GM23338 (cell line): ENCODE results near the gene SEMA4D. TPM values are rescaled to one million over a fixed set of nuclear protein-coding genes. Genes with fewer than 3 reads are reported as not detected.

Source experiments
- ATAC-seq: fragments of 200-7000 bp; cut with Tn5 transposase; 3 replicates; pipeline ENCODE4 v1.9.1; 2020
- DNase-seq: peaks from one replicate; pipeline ENCODE4 v3.0.0-alpha.2; 2015; ENCODE audit warnings: low spot score
- H2AFZ ChIP-seq: fragments of 200-600 bp; sonication (generic); 2 replicates; pipeline ENCODE4 v1.8.0; 2016; ENCODE audit warnings: antibody characterized with exemption, mild to moderate bottlenecking, moderate library complexity
- H3F3A ChIP-seq: fragments of 200-600 bp; sonication (generic); replicated peaks from 2 replicates; pipeline ENCODE4 v1.8.0; 2017; ENCODE audit warnings: antibody characterized with exemption, mixed run types, low read depth
- H3K27ac ChIP-seq: fragments of 200-600 bp; sonication (generic); 2 replicates; pipeline ENCODE4 v1.6.1; 2016; ENCODE audit warnings: low read depth
- H3K27me3 ChIP-seq: fragments of 200-600 bp; sonication (generic); 2 replicates; pipeline ENCODE4 v1.8.0; 2016; ENCODE audit warnings: mild to moderate bottlenecking, mixed run types, moderate library complexity; ENCODE audit not compliant: insufficient read depth
- H3K36me3 ChIP-seq: fragments of 200-600 bp; sonication (generic); 2 replicates; pipeline ENCODE4 v1.8.0; 2016; ENCODE audit warnings: mild to moderate bottlenecking; ENCODE audit not compliant: insufficient read depth
- H3K4me1 ChIP-seq: fragments of 200-600 bp; sonication (generic); 2 replicates; pipeline ENCODE4 v1.8.0; 2016; ENCODE audit warnings: mild to moderate bottlenecking, moderate library complexity; ENCODE audit not compliant: insufficient read depth
- H3K4me2 ChIP-seq: fragments of 200-600 bp; sonication (generic); 2 replicates; pipeline ENCODE4 v1.7.1; 2017; ENCODE audit warnings: mixed run types
- H3K4me3 ChIP-seq: fragments of 200-600 bp; sonication (generic); 2 replicates; pipeline ENCODE4 v1.6.1; 2016; ENCODE audit warnings: mixed run types
- H3K79me2 ChIP-seq: fragments of 200-600 bp; sonication (generic); replicated peaks from 2 replicates; pipeline ENCODE4 v1.8.0; 2017; ENCODE audit warnings: mild to moderate bottlenecking; ENCODE audit not compliant: insufficient read depth
- H3K9me2 ChIP-seq: fragments of 200-600 bp; sonication (generic); 2 replicates; pipeline ENCODE4 v1.8.0; 2017; ENCODE audit not compliant: insufficient read depth
- H4K20me1 ChIP-seq: fragments of 200-600 bp; sonication (generic); replicated peaks from 2 replicates; pipeline ENCODE4 v1.8.0; 2017; ENCODE audit warnings: mild to moderate bottlenecking; ENCODE audit not compliant: insufficient read depth
- H3K27ac Mint-ChIP-seq: 2 replicates; pipeline ENCODE4 v1.8.0; 2020; ENCODE audit warnings: inconsistent platforms, mild to moderate bottlenecking, moderate library complexity, mixed read lengths
- H3K27me3 Mint-ChIP-seq: 3 replicates; pipeline ENCODE4 v1.8.0; 2022; ENCODE audit warnings: low read depth, mild to moderate bottlenecking, moderate library complexity, mixed read lengths, inconsistent platforms; ENCODE audit not compliant: insufficient read depth, poor library complexity
- H3K36me3 Mint-ChIP-seq: 3 replicates; pipeline ENCODE4 v1.8.0; 2021; ENCODE audit warnings: low read depth, mild to moderate bottlenecking, inconsistent platforms, moderate library complexity, mixed read lengths
- H3K4me1 Mint-ChIP-seq: 3 replicates; pipeline ENCODE4 v1.8.0; 2020; ENCODE audit warnings: mild to moderate bottlenecking, inconsistent platforms, mixed read lengths
- H3K4me3 Mint-ChIP-seq: 3 replicates; pipeline ENCODE4 v1.8.0; 2021; ENCODE audit warnings: moderate library complexity, mild to moderate bottlenecking, inconsistent platforms, mixed read lengths
- H3K9me3 Mint-ChIP-seq: 3 replicates; pipeline ENCODE4 v1.8.0; 2020; ENCODE audit warnings: moderate library complexity, mild to moderate bottlenecking, inconsistent platforms, mixed read lengths
- CREB1 ChIP-seq: fragments of 250-450 bp; sonication (Bioruptor Pico); IDR thresholded peaks from 2 replicates; pipeline ENCODE4 v1.5.0; 2020; ENCODE audit warnings: low read depth, mild to moderate bottlenecking, moderate library complexity
- EZH2 ChIP-seq: fragments of 200-600 bp; sonication (generic); IDR thresholded peaks from one replicate; pipeline ENCODE4 v1.8.0; 2017; ENCODE audit warnings: antibody characterized with exemption, mild to moderate bottlenecking, low read depth; ENCODE audit not compliant: unreplicated experiment
- EZH2phosphoT487 ChIP-seq: fragments of 200-600 bp; sonication (generic); IDR thresholded peaks from one replicate; pipeline ENCODE4 v1.8.1; 2018; ENCODE audit warnings: antibody characterized with exemption; ENCODE audit not compliant: unreplicated experiment
- JUNB ChIP-seq: IDR thresholded peaks from one replicate; pipeline ENCODE4 v1.6.1; 2016; ENCODE audit warnings: antibody characterized with exemption; ENCODE audit not compliant: unreplicated experiment
- NANOG ChIP-seq: IDR thresholded peaks from 2 replicates; pipeline ENCODE4 v1.6.1; 2016; ENCODE audit warnings: antibody characterized with exemption, borderline replicate concordance
- POLR2AphosphoS5 ChIP-seq: IDR thresholded peaks from 2 replicates; pipeline ENCODE4 v1.6.1; 2016; ENCODE audit warnings: antibody characterized with exemption, low read depth
- STAT1 ChIP-seq: IDR thresholded peaks from one replicate; pipeline ENCODE4 v1.6.1; 2016; ENCODE audit warnings: antibody characterized with exemption; ENCODE audit not compliant: unreplicated experiment
- ZNF114 ChIP-seq: fragments of 250-450 bp; sonication (Bioruptor Pico); IDR thresholded peaks from 2 replicates; pipeline ENCODE4 v1.5.0; 2020; ENCODE audit warnings: mild to moderate bottlenecking, moderate library complexity
- ZNF331 ChIP-seq: fragments of 250-450 bp; sonication (Bioruptor Pico); IDR thresholded peaks from 2 replicates; pipeline ENCODE4 v1.5.0; 2020; ENCODE audit warnings: low read depth, mild to moderate bottlenecking, moderate library complexity
- polyA plus RNA-seq: library from polyadenylated mRNA; unstranded; fragments of >200 nt; fragmentation: Nextera tagmentation; extraction: Ambion mirVana; gene quantifications from 2 replicates; pipeline ENCODE4 v1.2.1, GENCODE V29; 2016
- total RNA-seq: library from RNA; depleted of rRNA; stranded (reverse); fragments of >200 nt; shearing (Covaris generic); gene quantifications from 2 replicates; pipeline ENCODE4 v1.2.3, GENCODE V29; 2014
- TF ChIP-seq, protein P1 (sequence below), 2 experiments: fragments of 200-600 bp in 1 of 2; sonication (generic) in 1 of 2; conservative IDR thresholded peaks; 2 replicates each; pipeline versions ENCODE4 v1.5.1 to v1.6.1; 2016 to 2017; ENCODE audit warnings: antibody characterized with exemption in 2 of 2, low read depth in 2 of 2, mild to moderate bottlenecking in 2 of 2, moderate library complexity in 1 of 2
- TF ChIP-seq, protein P2 (sequence below): IDR thresholded peaks from one replicate; pipeline ENCODE4 v1.6.1; 2018; ENCODE audit warnings: antibody characterized with exemption; ENCODE audit not compliant: unreplicated experiment
- TF ChIP-seq, protein P3 (sequence below): fragments of 250-450 bp; sonication (Bioruptor Pico); IDR thresholded peaks from 2 replicates; pipeline ENCODE4 v1.5.0; 2020; ENCODE audit warnings: mild to moderate bottlenecking, moderate library complexity
- TF ChIP-seq, protein P4 (sequence below): IDR thresholded peaks from 2 replicates; pipeline ENCODE4 v1.6.1; 2016; ENCODE audit warnings: antibody characterized with exemption

The SEMA4D gene
- total and polyA plus RNA-seq, 2 experiments from 2014 or later: 19.3 to 63.0 TPM

DNA sequence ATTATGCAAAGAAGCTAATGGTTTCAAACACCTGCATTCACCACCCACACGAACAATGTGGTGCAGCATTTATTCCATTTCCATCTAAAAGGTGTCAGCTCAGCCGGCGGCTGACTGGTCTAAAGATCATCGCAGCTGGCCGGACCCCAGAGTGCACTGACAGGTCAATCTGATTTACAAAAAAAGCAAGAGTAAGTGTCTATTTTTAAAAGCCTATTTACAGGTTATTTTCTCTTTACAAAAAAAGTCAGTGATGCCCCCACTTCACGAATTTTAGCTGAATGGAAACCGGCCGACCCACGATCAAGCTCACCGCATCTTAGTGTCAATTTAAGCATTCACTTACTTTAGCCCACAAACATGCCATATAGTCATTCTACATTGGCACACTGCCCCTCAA is 58.3 kb downstream of the SEMA4D start:
- Mint-ChIP-seq H3K36me3 (peaks cover under 1% of the 10 kb centered on the region; the same call in 2 of the 3 replicates), H3K9me3 (no peaks in the 10 kb centered on the region), H3K27ac (peak overlapping the region; percentile 87), H3K4me3 (no peak overlapping the region), H3K27me3 (peaks cover 14% of the 10 kb centered on the region), H3K4me1 (peaks cover 74% of the 10 kb centered on the region)
- Histone ChIP-seq H3K4me1 (peaks cover 32% of the 10 kb centered on the region), H2AFZ (no peak overlapping the region), H3K9me2 (no peaks in the 10 kb centered on the region), H3K4me3 (no peak overlapping the region), H4K20me1 (peaks cover 3% of the 10 kb centered on the region; the same call in 1 of the 2 replicates), H3K4me2 (no peak overlapping the region), H3F3A (peaks cover 13% of the 10 kb centered on the region), H3K79me2 (peaks cover 49% of the 10 kb centered on the region), H3K27me3 (no peaks in the 10 kb centered on the region), H3K36me3 (no peaks in the 10 kb centered on the region), H3K27ac (no peak overlapping the region)
- no peak for ATAC-seq
- no peak for DNase-seq
- TF ChIP-seq, protein P1, sequence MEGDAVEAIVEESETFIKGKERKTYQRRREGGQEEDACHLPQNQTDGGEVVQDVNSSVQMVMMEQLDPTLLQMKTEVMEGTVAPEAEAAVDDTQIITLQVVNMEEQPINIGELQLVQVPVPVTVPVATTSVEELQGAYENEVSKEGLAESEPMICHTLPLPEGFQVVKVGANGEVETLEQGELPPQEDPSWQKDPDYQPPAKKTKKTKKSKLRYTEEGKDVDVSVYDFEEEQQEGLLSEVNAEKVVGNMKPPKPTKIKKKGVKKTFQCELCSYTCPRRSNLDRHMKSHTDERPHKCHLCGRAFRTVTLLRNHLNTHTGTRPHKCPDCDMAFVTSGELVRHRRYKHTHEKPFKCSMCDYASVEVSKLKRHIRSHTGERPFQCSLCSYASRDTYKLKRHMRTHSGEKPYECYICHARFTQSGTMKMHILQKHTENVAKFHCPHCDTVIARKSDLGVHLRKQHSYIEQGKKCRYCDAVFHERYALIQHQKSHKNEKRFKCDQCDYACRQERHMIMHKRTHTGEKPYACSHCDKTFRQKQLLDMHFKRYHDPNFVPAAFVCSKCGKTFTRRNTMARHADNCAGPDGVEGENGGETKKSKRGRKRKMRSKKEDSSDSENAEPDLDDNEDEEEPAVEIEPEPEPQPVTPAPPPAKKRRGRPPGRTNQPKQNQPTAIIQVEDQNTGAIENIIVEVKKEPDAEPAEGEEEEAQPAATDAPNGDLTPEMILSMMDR (conservative IDR thresholded peaks at IDR 0.05; ENCODE audit: low read depth in 2 of 2): no peak
- TF ChIP-seq EZH2 (no peak), STAT1 (no peak), POLR2AphosphoS5 (no peak), CREB1 (CRISPR knock-in tag) (no peak), JUNB (no peak), ZNF114 (CRISPR knock-in tag) (no peak), ZNF331 (CRISPR knock-in tag) (no peak), NANOG (no peak), EZH2phosphoT487 (no peak)
- TF ChIP-seq, protein P2, sequence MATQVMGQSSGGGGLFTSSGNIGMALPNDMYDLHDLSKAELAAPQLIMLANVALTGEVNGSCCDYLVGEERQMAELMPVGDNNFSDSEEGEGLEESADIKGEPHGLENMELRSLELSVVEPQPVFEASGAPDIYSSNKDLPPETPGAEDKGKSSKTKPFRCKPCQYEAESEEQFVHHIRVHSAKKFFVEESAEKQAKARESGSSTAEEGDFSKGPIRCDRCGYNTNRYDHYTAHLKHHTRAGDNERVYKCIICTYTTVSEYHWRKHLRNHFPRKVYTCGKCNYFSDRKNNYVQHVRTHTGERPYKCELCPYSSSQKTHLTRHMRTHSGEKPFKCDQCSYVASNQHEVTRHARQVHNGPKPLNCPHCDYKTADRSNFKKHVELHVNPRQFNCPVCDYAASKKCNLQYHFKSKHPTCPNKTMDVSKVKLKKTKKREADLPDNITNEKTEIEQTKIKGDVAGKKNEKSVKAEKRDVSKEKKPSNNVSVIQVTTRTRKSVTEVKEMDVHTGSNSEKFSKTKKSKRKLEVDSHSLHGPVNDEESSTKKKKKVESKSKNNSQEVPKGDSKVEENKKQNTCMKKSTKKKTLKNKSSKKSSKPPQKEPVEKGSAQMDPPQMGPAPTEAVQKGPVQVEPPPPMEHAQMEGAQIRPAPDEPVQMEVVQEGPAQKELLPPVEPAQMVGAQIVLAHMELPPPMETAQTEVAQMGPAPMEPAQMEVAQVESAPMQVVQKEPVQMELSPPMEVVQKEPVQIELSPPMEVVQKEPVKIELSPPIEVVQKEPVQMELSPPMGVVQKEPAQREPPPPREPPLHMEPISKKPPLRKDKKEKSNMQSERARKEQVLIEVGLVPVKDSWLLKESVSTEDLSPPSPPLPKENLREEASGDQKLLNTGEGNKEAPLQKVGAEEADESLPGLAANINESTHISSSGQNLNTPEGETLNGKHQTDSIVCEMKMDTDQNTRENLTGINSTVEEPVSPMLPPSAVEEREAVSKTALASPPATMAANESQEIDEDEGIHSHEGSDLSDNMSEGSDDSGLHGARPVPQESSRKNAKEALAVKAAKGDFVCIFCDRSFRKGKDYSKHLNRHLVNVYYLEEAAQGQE: no peak
- TF ChIP-seq, protein P3, sequence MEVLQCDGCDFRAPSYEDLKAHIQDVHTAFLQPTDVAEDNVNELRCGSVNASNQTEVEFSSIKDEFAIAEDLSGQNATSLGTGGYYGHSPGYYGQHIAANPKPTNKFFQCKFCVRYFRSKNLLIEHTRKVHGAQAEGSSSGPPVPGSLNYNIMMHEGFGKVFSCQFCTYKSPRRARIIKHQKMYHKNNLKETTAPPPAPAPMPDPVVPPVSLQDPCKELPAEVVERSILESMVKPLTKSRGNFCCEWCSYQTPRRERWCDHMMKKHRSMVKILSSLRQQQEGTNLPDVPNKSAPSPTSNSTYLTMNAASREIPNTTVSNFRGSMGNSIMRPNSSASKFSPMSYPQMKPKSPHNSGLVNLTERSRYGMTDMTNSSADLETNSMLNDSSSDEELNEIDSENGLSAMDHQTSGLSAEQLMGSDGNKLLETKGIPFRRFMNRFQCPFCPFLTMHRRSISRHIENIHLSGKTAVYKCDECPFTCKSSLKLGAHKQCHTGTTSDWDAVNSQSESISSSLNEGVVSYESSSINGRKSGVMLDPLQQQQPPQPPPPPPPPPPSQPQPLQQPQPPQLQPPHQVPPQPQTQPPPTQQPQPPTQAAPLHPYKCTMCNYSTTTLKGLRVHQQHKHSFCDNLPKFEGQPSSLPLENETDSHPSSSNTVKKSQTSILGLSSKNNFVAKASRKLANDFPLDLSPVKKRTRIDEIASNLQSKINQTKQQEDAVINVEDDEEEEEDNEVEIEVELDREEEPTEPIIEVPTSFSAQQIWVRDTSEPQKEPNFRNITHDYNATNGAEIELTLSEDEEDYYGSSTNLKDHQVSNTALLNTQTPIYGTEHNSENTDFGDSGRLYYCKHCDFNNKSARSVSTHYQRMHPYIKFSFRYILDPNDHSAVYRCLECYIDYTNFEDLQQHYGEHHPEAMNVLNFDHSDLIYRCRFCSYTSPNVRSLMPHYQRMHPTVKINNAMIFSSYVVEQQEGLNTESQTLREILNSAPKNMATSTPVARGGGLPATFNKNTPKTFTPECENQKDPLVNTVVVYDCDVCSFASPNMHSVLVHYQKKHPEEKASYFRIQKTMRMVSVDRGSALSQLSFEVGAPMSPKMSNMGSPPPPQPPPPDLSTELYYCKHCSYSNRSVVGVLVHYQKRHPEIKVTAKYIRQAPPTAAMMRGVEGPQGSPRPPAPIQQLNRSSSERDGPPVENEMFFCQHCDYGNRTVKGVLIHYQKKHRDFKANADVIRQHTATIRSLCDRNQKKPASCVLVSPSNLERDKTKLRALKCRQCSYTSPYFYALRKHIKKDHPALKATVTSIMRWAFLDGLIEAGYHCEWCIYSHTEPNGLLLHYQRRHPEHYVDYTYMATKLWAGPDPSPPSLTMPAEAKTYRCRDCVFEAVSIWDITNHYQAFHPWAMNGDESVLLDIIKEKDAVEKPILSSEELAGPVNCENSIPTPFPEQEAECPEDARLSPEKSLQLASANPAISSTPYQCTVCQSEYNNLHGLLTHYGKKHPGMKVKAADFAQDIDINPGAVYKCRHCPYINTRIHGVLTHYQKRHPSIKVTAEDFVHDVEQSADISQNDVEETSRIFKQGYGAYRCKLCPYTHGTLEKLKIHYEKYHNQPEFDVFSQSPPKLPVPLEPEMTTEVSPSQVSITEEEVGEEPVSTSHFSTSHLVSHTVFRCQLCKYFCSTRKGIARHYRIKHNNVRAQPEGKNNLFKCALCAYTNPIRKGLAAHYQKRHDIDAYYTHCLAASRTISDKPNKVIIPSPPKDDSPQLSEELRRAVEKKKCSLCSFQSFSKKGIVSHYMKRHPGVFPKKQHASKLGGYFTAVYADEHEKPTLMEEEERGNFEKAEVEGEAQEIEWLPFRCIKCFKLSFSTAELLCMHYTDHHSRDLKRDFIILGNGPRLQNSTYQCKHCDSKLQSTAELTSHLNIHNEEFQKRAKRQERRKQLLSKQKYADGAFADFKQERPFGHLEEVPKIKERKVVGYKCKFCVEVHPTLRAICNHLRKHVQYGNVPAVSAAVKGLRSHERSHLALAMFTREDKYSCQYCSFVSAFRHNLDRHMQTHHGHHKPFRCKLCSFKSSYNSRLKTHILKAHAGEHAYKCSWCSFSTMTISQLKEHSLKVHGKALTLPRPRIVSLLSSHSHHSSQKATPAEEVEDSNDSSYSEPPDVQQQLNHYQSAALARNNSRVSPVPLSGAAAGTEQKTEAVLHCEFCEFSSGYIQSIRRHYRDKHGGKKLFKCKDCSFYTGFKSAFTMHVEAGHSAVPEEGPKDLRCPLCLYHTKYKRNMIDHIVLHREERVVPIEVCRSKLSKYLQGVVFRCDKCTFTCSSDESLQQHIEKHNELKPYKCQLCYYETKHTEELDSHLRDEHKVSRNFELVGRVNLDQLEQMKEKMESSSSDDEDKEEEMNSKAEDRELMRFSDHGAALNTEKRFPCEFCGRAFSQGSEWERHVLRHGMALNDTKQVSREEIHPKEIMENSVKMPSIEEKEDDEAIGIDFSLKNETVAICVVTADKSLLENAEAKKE (CRISPR knock-in tag): no peak
- TF ChIP-seq, protein P4, sequence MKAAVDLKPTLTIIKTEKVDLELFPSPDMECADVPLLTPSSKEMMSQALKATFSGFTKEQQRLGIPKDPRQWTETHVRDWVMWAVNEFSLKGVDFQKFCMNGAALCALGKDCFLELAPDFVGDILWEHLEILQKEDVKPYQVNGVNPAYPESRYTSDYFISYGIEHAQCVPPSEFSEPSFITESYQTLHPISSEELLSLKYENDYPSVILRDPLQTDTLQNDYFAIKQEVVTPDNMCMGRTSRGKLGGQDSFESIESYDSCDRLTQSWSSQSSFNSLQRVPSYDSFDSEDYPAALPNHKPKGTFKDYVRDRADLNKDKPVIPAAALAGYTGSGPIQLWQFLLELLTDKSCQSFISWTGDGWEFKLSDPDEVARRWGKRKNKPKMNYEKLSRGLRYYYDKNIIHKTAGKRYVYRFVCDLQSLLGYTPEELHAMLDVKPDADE: no peak
